Measurements from ENCODE around the gene CD200R1.

DNA sequence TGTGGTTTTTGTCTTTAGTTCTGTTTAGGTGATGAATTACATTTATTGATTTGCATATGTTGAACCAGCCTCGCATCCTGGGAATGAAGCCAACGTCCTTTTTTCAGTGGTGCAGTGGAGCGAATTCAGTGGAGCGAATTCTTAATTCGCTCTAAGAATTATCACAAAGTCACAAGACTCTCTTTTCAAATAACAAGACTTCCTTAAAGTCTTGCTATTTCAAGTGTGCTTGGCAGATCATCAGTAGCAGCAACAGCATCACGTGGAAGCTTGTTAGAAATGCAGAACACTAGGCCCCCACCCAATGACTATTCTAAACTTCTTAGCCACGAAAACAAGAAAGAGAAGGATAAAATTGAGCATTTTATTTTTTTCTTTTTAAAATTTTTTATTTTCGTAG, 70.1 kb downstream of the CD200R1 start:
- TF ChIP-seq, protein P1, sequence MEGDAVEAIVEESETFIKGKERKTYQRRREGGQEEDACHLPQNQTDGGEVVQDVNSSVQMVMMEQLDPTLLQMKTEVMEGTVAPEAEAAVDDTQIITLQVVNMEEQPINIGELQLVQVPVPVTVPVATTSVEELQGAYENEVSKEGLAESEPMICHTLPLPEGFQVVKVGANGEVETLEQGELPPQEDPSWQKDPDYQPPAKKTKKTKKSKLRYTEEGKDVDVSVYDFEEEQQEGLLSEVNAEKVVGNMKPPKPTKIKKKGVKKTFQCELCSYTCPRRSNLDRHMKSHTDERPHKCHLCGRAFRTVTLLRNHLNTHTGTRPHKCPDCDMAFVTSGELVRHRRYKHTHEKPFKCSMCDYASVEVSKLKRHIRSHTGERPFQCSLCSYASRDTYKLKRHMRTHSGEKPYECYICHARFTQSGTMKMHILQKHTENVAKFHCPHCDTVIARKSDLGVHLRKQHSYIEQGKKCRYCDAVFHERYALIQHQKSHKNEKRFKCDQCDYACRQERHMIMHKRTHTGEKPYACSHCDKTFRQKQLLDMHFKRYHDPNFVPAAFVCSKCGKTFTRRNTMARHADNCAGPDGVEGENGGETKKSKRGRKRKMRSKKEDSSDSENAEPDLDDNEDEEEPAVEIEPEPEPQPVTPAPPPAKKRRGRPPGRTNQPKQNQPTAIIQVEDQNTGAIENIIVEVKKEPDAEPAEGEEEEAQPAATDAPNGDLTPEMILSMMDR (IDR thresholded peaks at IDR 0.05) = no peak
- no peak for TF ChIP-seq POLR2A (IDR thresholded peaks at IDR 0.05)
